ENCODE data around the gene ZNF592. TPM values are rescaled to one million over a fixed set of nuclear protein-coding genes. Genes with fewer than 3 reads are reported as not detected.
A peak's percentile ranks its signal among the peaks of the same experiment; 100 is the strongest.

ZNF592 gene
- polyA plus RNA-seq, 4 donors, result 7.6 to 23.5 (median 12.4) TPM

GRCh38 chr15:84761607-84762131, 13.3 kb downstream of the ZNF592 start:
- no peaks in the 10 kb centered on the region for H3K27me3 ChIP-seq (ENCODE audit: control insufficient read depth in 3 of 3, insufficient read depth in 3 of 3, low read length in 3 of 3)
- H3K36me3 ChIP-seq (ENCODE audit: control insufficient read depth in 3 of 3, insufficient read depth in 2 of 3, low read depth in 1 of 3, low read length in 3 of 3), result peaks cover 2 to 10% (median 6%) of the 10 kb centered on the region in 3 donors
- peak overlapping the region in 1 of 3 donors; percentile 66 for H3K27ac ChIP-seq (ENCODE audit: low read depth in 1 of 3, low read length in 2 of 3)
- FAIRE-seq (no peak), DNase-seq (no peak)
- H3K4me3 ChIP-seq (ENCODE audit: low read depth in 1 of 3, low read length in 3 of 3), result no peak overlapping the region
- peaks cover 8 to 38% (median 31%) of the 10 kb centered on the region in 3 donors for H3K4me1 ChIP-seq (ENCODE audit: control insufficient read depth in 3 of 3, insufficient read depth in 2 of 3, low read depth in 1 of 3, low read length in 2 of 3)
- no peaks in the 10 kb centered on the region for H3K9me3 ChIP-seq (ENCODE audit: control insufficient read depth in 2 of 2, insufficient read depth in 1 of 2, low read depth in 1 of 2, low read length in 1 of 2)
- 23 to 27% (median 24%) methylated on average over 4 of the region's 4 CpGs for WGBS, 3 donors

GRCh38 chr15:84762840-84763572, 14.6 kb downstream of the ZNF592 start:
- Histone ChIP-seq H3K27me3 (ENCODE audit: control insufficient read depth in 3 of 3, insufficient read depth in 3 of 3, low read length in 3 of 3) (no peaks in the 10 kb centered on the region), H3K27ac (ENCODE audit: low read depth in 1 of 3, low read length in 2 of 3) (no peak overlapping the region), H3K36me3 (ENCODE audit: control insufficient read depth in 3 of 3, insufficient read depth in 2 of 3, low read depth in 1 of 3, low read length in 3 of 3) (peaks cover 2 to 19% (median 9%) of the 10 kb centered on the region in 3 donors), H3K4me3 (ENCODE audit: low read depth in 1 of 3, low read length in 3 of 3) (no peak overlapping the region), H3K4me1 (ENCODE audit: control insufficient read depth in 3 of 3, insufficient read depth in 2 of 3, low read depth in 1 of 3, low read length in 2 of 3) (peaks cover 8 to 38% (median 31%) of the 10 kb centered on the region in 3 donors), H3K9me3 (ENCODE audit: control insufficient read depth in 2 of 2, insufficient read depth in 1 of 2, low read depth in 1 of 2, low read length in 1 of 2) (no peaks in the 10 kb centered on the region)
- WGBS, 3 donors, result 79 to 93% (median 89%) methylated on average over 3 of the region's 3 CpGs
- DNase-seq (peak; percentile 56 to 58), FAIRE-seq (no peak)

- Histone ChIP-seq H3K27ac (ENCODE audit: low read depth in 1 of 3, low read length in 2 of 3) (no peak overlapping the region), H3K4me1 (ENCODE audit: control insufficient read depth in 3 of 3, insufficient read depth in 2 of 3, low read depth in 1 of 3, low read length in 2 of 3) (peaks cover 8 to 25% (median 25%) of the 10 kb centered on the region in 3 donors), H3K4me3 (ENCODE audit: low read depth in 1 of 3, low read length in 3 of 3) (no peak overlapping the region), H3K27me3 (ENCODE audit: control insufficient read depth in 3 of 3, insufficient read depth in 3 of 3, low read length in 3 of 3) (no peaks in the 10 kb centered on the region), H3K9me3 (ENCODE audit: control insufficient read depth in 2 of 2, insufficient read depth in 1 of 2, low read depth in 1 of 2, low read length in 1 of 2) (no peaks in the 10 kb centered on the region), H3K36me3 (ENCODE audit: control insufficient read depth in 3 of 3, insufficient read depth in 2 of 3, low read depth in 1 of 3, low read length in 3 of 3) (peaks cover 5 to 28% (median 9%) of the 10 kb centered on the region in 3 donors)
- WGBS, 3 donors, result 52 to 73% (median 52%) methylated on average over 3 of the region's 3 CpGs
- no peak for FAIRE-seq
- DNase-seq, result peak in 1 of 2 donors; percentile 36
Observed at GRCh38 chr15:84764585-84764984, 16.2 kb downstream of the ZNF592 start.

- no peak for FAIRE-seq
- H3K4me1 ChIP-seq (ENCODE audit: control insufficient read depth in 3 of 3, insufficient read depth in 2 of 3, low read depth in 1 of 3, low read length in 2 of 3), result peaks cover 8 to 25% (median 23%) of the 10 kb centered on the region in 3 donors
- 90 to 100% (median 99%) methylated on average over 1 of the region's 1 CpG for WGBS, 3 donors
Observed at GRCh38 chr15:84764989-84765388, 16.6 kb downstream of the ZNF592 start.

GRCh38 chr15:84765675-84766074, 17.3 kb downstream of the ZNF592 start:
- Histone ChIP-seq H3K36me3 (ENCODE audit: control insufficient read depth in 3 of 3, insufficient read depth in 2 of 3, low read depth in 1 of 3, low read length in 3 of 3) (peaks cover 5 to 35% (median 13%) of the 10 kb centered on the region in 3 donors), H3K9me3 (ENCODE audit: control insufficient read depth in 2 of 2, insufficient read depth in 1 of 2, low read depth in 1 of 2, low read length in 1 of 2) (no peaks in the 10 kb centered on the region), H3K4me1 (ENCODE audit: control insufficient read depth in 3 of 3, insufficient read depth in 2 of 3, low read depth in 1 of 3, low read length in 2 of 3) (peaks cover 8 to 25% (median 17%) of the 10 kb centered on the region in 3 donors), H3K27me3 (ENCODE audit: control insufficient read depth in 3 of 3, insufficient read depth in 3 of 3, low read length in 3 of 3) (no peaks in the 10 kb centered on the region), H3K27ac (ENCODE audit: low read depth in 1 of 3, low read length in 2 of 3) (no peak overlapping the region), H3K4me3 (ENCODE audit: low read depth in 1 of 3, low read length in 3 of 3) (no peak overlapping the region)
- 71 to 84% (median 84%) methylated on average over 4 of the region's 4 CpGs for WGBS, 3 donors
- DNase-seq, result no peak
- FAIRE-seq, result no peak

More at GRCh38 chr15:84764989-84765388, 16.6 kb downstream of the ZNF592 start:
- H3K27me3 ChIP-seq (ENCODE audit: control insufficient read depth in 3 of 3, insufficient read depth in 3 of 3, low read length in 3 of 3), result no peaks in the 10 kb centered on the region
- H3K4me3 ChIP-seq (ENCODE audit: low read depth in 1 of 3, low read length in 3 of 3), result no peak overlapping the region
- H3K27ac ChIP-seq (ENCODE audit: low read depth in 1 of 3, low read length in 2 of 3), result no peak overlapping the region
- peaks cover 5 to 31% (median 12%) of the 10 kb centered on the region in 3 donors for H3K36me3 ChIP-seq (ENCODE audit: control insufficient read depth in 3 of 3, insufficient read depth in 2 of 3, low read depth in 1 of 3, low read length in 3 of 3)
- H3K9me3 ChIP-seq (ENCODE audit: control insufficient read depth in 2 of 2, insufficient read depth in 1 of 2, low read depth in 1 of 2, low read length in 1 of 2), result no peaks in the 10 kb centered on the region
- no peak for DNase-seq

GRCh38 chr15:84766461-84767035, 18.2 kb downstream of the ZNF592 start:
- H3K9me3 ChIP-seq (ENCODE audit: control insufficient read depth in 2 of 2, insufficient read depth in 1 of 2, low read depth in 1 of 2, low read length in 1 of 2), result no peaks in the 10 kb centered on the region
- no peak for DNase-seq
- peaks cover 5 to 42% (median 13%) of the 10 kb centered on the region in 3 donors for H3K36me3 ChIP-seq (ENCODE audit: control insufficient read depth in 3 of 3, insufficient read depth in 2 of 3, low read depth in 1 of 3, low read length in 3 of 3)
- H3K4me1 ChIP-seq (ENCODE audit: control insufficient read depth in 3 of 3, insufficient read depth in 2 of 3, low read depth in 1 of 3, low read length in 2 of 3), result peaks cover 4 to 21% (median 13%) of the 10 kb centered on the region in 3 donors
- no peak overlapping the region for H3K27ac ChIP-seq (ENCODE audit: low read depth in 1 of 3, low read length in 2 of 3)
- FAIRE-seq, result no peak
- H3K27me3 ChIP-seq (ENCODE audit: control insufficient read depth in 3 of 3, insufficient read depth in 3 of 3, low read length in 3 of 3), result no peaks in the 10 kb centered on the region
- WGBS, 3 donors, result 86 to 89% (median 88%) methylated on average over 6 of the region's 6 CpGs
- no peak overlapping the region for H3K4me3 ChIP-seq (ENCODE audit: low read depth in 1 of 3, low read length in 3 of 3)

- no peak for FAIRE-seq
- H3K27me3 ChIP-seq (ENCODE audit: control insufficient read depth in 3 of 3, insufficient read depth in 3 of 3, low read length in 3 of 3), result no peaks in the 10 kb centered on the region
- H3K36me3 ChIP-seq (ENCODE audit: control insufficient read depth in 3 of 3, insufficient read depth in 2 of 3, low read depth in 1 of 3, low read length in 3 of 3), result peaks cover 6 to 54% (median 7%) of the 10 kb centered on the region in 3 donors
- DNase-seq, result no peak
- H3K27ac ChIP-seq (ENCODE audit: low read depth in 1 of 3, low read length in 2 of 3), result no peak overlapping the region
- no peaks in the 10 kb centered on the region for H3K4me1 ChIP-seq (ENCODE audit: control insufficient read depth in 3 of 3, insufficient read depth in 2 of 3, low read depth in 1 of 3, low read length in 2 of 3)
- WGBS, 3 donors, result 77 to 94% (median 79%) methylated on average over 5 of the region's 5 CpGs
- H3K4me3 ChIP-seq (ENCODE audit: low read depth in 1 of 3, low read length in 3 of 3), result no peak overlapping the region
- H3K9me3 ChIP-seq (ENCODE audit: control insufficient read depth in 2 of 2, insufficient read depth in 1 of 2, low read depth in 1 of 2, low read length in 1 of 2), result no peaks in the 10 kb centered on the region
Observed at GRCh38 chr15:84772031-84772430, 23.6 kb downstream of the ZNF592 start.

GRCh38 chr15:84772467-84772866, 24.1 kb downstream of the ZNF592 start:
- H3K36me3 ChIP-seq (ENCODE audit: control insufficient read depth in 3 of 3, insufficient read depth in 2 of 3, low read depth in 1 of 3, low read length in 3 of 3), result peaks cover 4 to 51% (median 6%) of the 10 kb centered on the region in 3 donors
- FAIRE-seq (no peak), DNase-seq (no peak)
- no peak overlapping the region for H3K4me3 ChIP-seq (ENCODE audit: low read depth in 1 of 3, low read length in 3 of 3)
- H3K27me3 ChIP-seq (ENCODE audit: control insufficient read depth in 3 of 3, insufficient read depth in 3 of 3, low read length in 3 of 3), result no peaks in the 10 kb centered on the region
- H3K9me3 ChIP-seq (ENCODE audit: control insufficient read depth in 2 of 2, insufficient read depth in 1 of 2, low read depth in 1 of 2, low read length in 1 of 2), result no peaks in the 10 kb centered on the region
- 54 to 80% (median 74%) methylated on average over 2 of the region's 2 CpGs for WGBS, 3 donors
- no peak overlapping the region for H3K27ac ChIP-seq (ENCODE audit: low read depth in 1 of 3, low read length in 2 of 3)
- no peaks in the 10 kb centered on the region for H3K4me1 ChIP-seq (ENCODE audit: control insufficient read depth in 3 of 3, insufficient read depth in 2 of 3, low read depth in 1 of 3, low read length in 2 of 3)

All from small intestine (tissue), 7 donors.